GM23338 (cell line): Measurements from ENCODE around the gene FETUB. TPM values are rescaled to one million over a fixed set of nuclear protein-coding genes. Genes with fewer than 3 reads are reported as not detected.

ENCODE experiments used
- ATAC-seq: fragments of 200-7000 bp; cut with Tn5 transposase; 3 replicates; pipeline ENCODE4 v1.9.1; 2020
- DNase-seq: peaks from one replicate; pipeline ENCODE4 v3.0.0-alpha.2; 2015; ENCODE audit warnings: low spot score
- H2AFZ ChIP-seq: fragments of 200-600 bp; sonication (generic); 2 replicates; pipeline ENCODE4 v1.8.0; 2016; ENCODE audit warnings: antibody characterized with exemption, mild to moderate bottlenecking, moderate library complexity
- H3F3A ChIP-seq: fragments of 200-600 bp; sonication (generic); replicated peaks from 2 replicates; pipeline ENCODE4 v1.8.0; 2017; ENCODE audit warnings: antibody characterized with exemption, mixed run types, low read depth
- H3K27ac ChIP-seq: fragments of 200-600 bp; sonication (generic); 2 replicates; pipeline ENCODE4 v1.6.1; 2016; ENCODE audit warnings: low read depth
- H3K27me3 ChIP-seq: fragments of 200-600 bp; sonication (generic); 2 replicates; pipeline ENCODE4 v1.8.0; 2016; ENCODE audit warnings: mild to moderate bottlenecking, mixed run types, moderate library complexity; ENCODE audit not compliant: insufficient read depth
- H3K36me3 ChIP-seq: fragments of 200-600 bp; sonication (generic); 2 replicates; pipeline ENCODE4 v1.8.0; 2016; ENCODE audit warnings: mild to moderate bottlenecking; ENCODE audit not compliant: insufficient read depth
- H3K4me1 ChIP-seq: fragments of 200-600 bp; sonication (generic); 2 replicates; pipeline ENCODE4 v1.8.0; 2016; ENCODE audit warnings: mild to moderate bottlenecking, moderate library complexity; ENCODE audit not compliant: insufficient read depth
- H3K4me2 ChIP-seq: fragments of 200-600 bp; sonication (generic); 2 replicates; pipeline ENCODE4 v1.7.1; 2017; ENCODE audit warnings: mixed run types
- H3K4me3 ChIP-seq: fragments of 200-600 bp; sonication (generic); 2 replicates; pipeline ENCODE4 v1.6.1; 2016; ENCODE audit warnings: mixed run types
- H3K79me2 ChIP-seq: fragments of 200-600 bp; sonication (generic); replicated peaks from 2 replicates; pipeline ENCODE4 v1.8.0; 2017; ENCODE audit warnings: mild to moderate bottlenecking; ENCODE audit not compliant: insufficient read depth
- H3K9me2 ChIP-seq: fragments of 200-600 bp; sonication (generic); 2 replicates; pipeline ENCODE4 v1.8.0; 2017; ENCODE audit not compliant: insufficient read depth
- H4K20me1 ChIP-seq: fragments of 200-600 bp; sonication (generic); replicated peaks from 2 replicates; pipeline ENCODE4 v1.8.0; 2017; ENCODE audit warnings: mild to moderate bottlenecking; ENCODE audit not compliant: insufficient read depth
- H3K27ac Mint-ChIP-seq: 2 replicates; pipeline ENCODE4 v1.8.0; 2020; ENCODE audit warnings: inconsistent platforms, mild to moderate bottlenecking, moderate library complexity, mixed read lengths
- H3K27me3 Mint-ChIP-seq: 3 replicates; pipeline ENCODE4 v1.8.0; 2022; ENCODE audit warnings: low read depth, mild to moderate bottlenecking, moderate library complexity, mixed read lengths, inconsistent platforms; ENCODE audit not compliant: insufficient read depth, poor library complexity
- H3K36me3 Mint-ChIP-seq: 3 replicates; pipeline ENCODE4 v1.8.0; 2021; ENCODE audit warnings: low read depth, mild to moderate bottlenecking, inconsistent platforms, moderate library complexity, mixed read lengths
- H3K4me1 Mint-ChIP-seq: 3 replicates; pipeline ENCODE4 v1.8.0; 2020; ENCODE audit warnings: mild to moderate bottlenecking, inconsistent platforms, mixed read lengths
- H3K4me3 Mint-ChIP-seq: 3 replicates; pipeline ENCODE4 v1.8.0; 2021; ENCODE audit warnings: moderate library complexity, mild to moderate bottlenecking, inconsistent platforms, mixed read lengths
- H3K9me3 Mint-ChIP-seq: 3 replicates; pipeline ENCODE4 v1.8.0; 2020; ENCODE audit warnings: moderate library complexity, mild to moderate bottlenecking, inconsistent platforms, mixed read lengths
- CREB1 ChIP-seq: fragments of 250-450 bp; sonication (Bioruptor Pico); IDR thresholded peaks from 2 replicates; pipeline ENCODE4 v1.5.0; 2020; ENCODE audit warnings: low read depth, mild to moderate bottlenecking, moderate library complexity
- CTCF ChIP-seq, 2 experiments: fragments of 200-600 bp in 1 of 2; sonication (generic) in 1 of 2; conservative IDR thresholded peaks; 2 replicates each; pipeline versions ENCODE4 v1.5.1 to v1.6.1; 2016 to 2017; ENCODE audit warnings: antibody characterized with exemption in 2 of 2, low read depth in 2 of 2, mild to moderate bottlenecking in 2 of 2, moderate library complexity in 1 of 2
- ETS1 ChIP-seq: IDR thresholded peaks from 2 replicates; pipeline ENCODE4 v1.6.1; 2016; ENCODE audit warnings: antibody characterized with exemption
- EZH2 ChIP-seq: fragments of 200-600 bp; sonication (generic); IDR thresholded peaks from one replicate; pipeline ENCODE4 v1.8.0; 2017; ENCODE audit warnings: antibody characterized with exemption, mild to moderate bottlenecking, low read depth; ENCODE audit not compliant: unreplicated experiment
- EZH2phosphoT487 ChIP-seq: fragments of 200-600 bp; sonication (generic); IDR thresholded peaks from one replicate; pipeline ENCODE4 v1.8.1; 2018; ENCODE audit warnings: antibody characterized with exemption; ENCODE audit not compliant: unreplicated experiment
- JUNB ChIP-seq: IDR thresholded peaks from one replicate; pipeline ENCODE4 v1.6.1; 2016; ENCODE audit warnings: antibody characterized with exemption; ENCODE audit not compliant: unreplicated experiment
- NANOG ChIP-seq: IDR thresholded peaks from 2 replicates; pipeline ENCODE4 v1.6.1; 2016; ENCODE audit warnings: antibody characterized with exemption, borderline replicate concordance
- POLR2AphosphoS5 ChIP-seq: IDR thresholded peaks from 2 replicates; pipeline ENCODE4 v1.6.1; 2016; ENCODE audit warnings: antibody characterized with exemption, low read depth
- REST ChIP-seq: IDR thresholded peaks from one replicate; pipeline ENCODE4 v1.6.1; 2018; ENCODE audit warnings: antibody characterized with exemption; ENCODE audit not compliant: unreplicated experiment
- STAT1 ChIP-seq: IDR thresholded peaks from one replicate; pipeline ENCODE4 v1.6.1; 2016; ENCODE audit warnings: antibody characterized with exemption; ENCODE audit not compliant: unreplicated experiment
- ZNF114 ChIP-seq: fragments of 250-450 bp; sonication (Bioruptor Pico); IDR thresholded peaks from 2 replicates; pipeline ENCODE4 v1.5.0; 2020; ENCODE audit warnings: mild to moderate bottlenecking, moderate library complexity
- ZNF331 ChIP-seq: fragments of 250-450 bp; sonication (Bioruptor Pico); IDR thresholded peaks from 2 replicates; pipeline ENCODE4 v1.5.0; 2020; ENCODE audit warnings: low read depth, mild to moderate bottlenecking, moderate library complexity
- ZNF462 ChIP-seq: fragments of 250-450 bp; sonication (Bioruptor Pico); IDR thresholded peaks from 2 replicates; pipeline ENCODE4 v1.5.0; 2020; ENCODE audit warnings: mild to moderate bottlenecking, moderate library complexity
- polyA plus RNA-seq: library from polyadenylated mRNA; unstranded; fragments of >200 nt; fragmentation: Nextera tagmentation; extraction: Ambion mirVana; gene quantifications from 2 replicates; pipeline ENCODE4 v1.2.1, GENCODE V29; 2016
- total RNA-seq: library from RNA; depleted of rRNA; stranded (reverse); fragments of >200 nt; shearing (Covaris generic); gene quantifications from 2 replicates; pipeline ENCODE4 v1.2.3, GENCODE V29; 2014

Gene FETUB
- total and polyA plus RNA-seq, 2 experiments from 2014 or later: 0.26 TPM; not detected in 1

GRCh38 chr3:186618318-186618938 lies 21.8 kb upstream of the FETUB start (continued):
- TF ChIP-seq POLR2AphosphoS5 (no peak), STAT1 (no peak), JUNB (no peak), ZNF114 (no peak), CTCF (conservative IDR thresholded peaks at IDR 0.05; ENCODE audit: low read depth in 2 of 2) (no peak), EZH2 (no peak)

- peaks cover 14% of the 10 kb centered on the region for H3K27me3 Mint-ChIP-seq
- no peak overlapping the region for H3K27ac Mint-ChIP-seq
- Histone ChIP-seq H3K9me2 (0 out of 2 replicates have a peak, but pooled peaks cover 7% of the 10 kb centered on the region), H3K36me3 (no peaks in the 10 kb centered on the region), H2AFZ (no peak overlapping the region), H4K20me1 (no peaks in the 10 kb centered on the region), H3K4me2 (no peak overlapping the region), H3K27ac (no peak overlapping the region), H3K27me3 (peaks cover 6% of the 10 kb centered on the region; the same call in 1 of the 2 replicates), H3K4me3 (no peak overlapping the region), H3K79me2 (no peaks in the 10 kb centered on the region), H3F3A (no peaks in the 10 kb centered on the region), H3K4me1 (peaks cover 11% of the 10 kb centered on the region)
- H3K9me3 Mint-ChIP-seq: peaks cover 3% of the 10 kb centered on the region; the same call in 1 of the 3 replicates
- no peaks in the 10 kb centered on the region for H3K36me3 Mint-ChIP-seq
- no peak overlapping the region for H3K4me3 Mint-ChIP-seq
- peaks cover 8% of the 10 kb centered on the region for H3K4me1 Mint-ChIP-seq
- no peak for DNase-seq
- ATAC-seq: no peak
- TF ChIP-seq ETS1: no peak
- no peak for TF ChIP-seq NANOG
- no peak for TF ChIP-seq ZNF114
- TF ChIP-seq EZH2phosphoT487: no peak
- no peak for TF ChIP-seq ZNF331 (CRISPR knock-in tag)
- no peak for TF ChIP-seq REST
- no peak for TF ChIP-seq CREB1 (CRISPR knock-in tag)
- TF ChIP-seq POLR2AphosphoS5: no peak
- no peak for TF ChIP-seq STAT1
- TF ChIP-seq ZNF462: no peak
Measured at GRCh38 chr3:186619787-186620212, 20.4 kb upstream of the FETUB start.
